ENCODE measurements around the gene SORD.
"Not testable (repeated sequence)": the region's sequence is repeated elsewhere in the genome, so short reads cannot be mapped to it uniquely, and the experiment has no call there.

Gene SORD

GRCh38 chr15:45022871-45023658 lies at the start of gene SORD:
TSS of gene SORD (plus strand) at chr15:45023195. CDS start at chr15:45023284, 89 bp downstream.
- H3K27ac ChIP-seq, result peak within 1 kb of the TSS; percentile 76 to 77
- peaks cover 0 to 18% (median 16%) of the 10 kb centered on the region in 4 donors for H3K4me1 ChIP-seq
- no peak for TF ChIP-seq CTCF (IDR thresholded peaks at IDR 0.05)
- H3K36me3 ChIP-seq, result no peaks in the 10 kb centered on the region
- peak; percentile 90 to 93 for DNase-seq
- intact Hi-C loops (cut with DNase I; ENCODE audit: low total_unique reads), result no loop called here
- H3K27me3 ChIP-seq, result peaks cover 0 to 10% of the 10 kb centered on the region in 2 donors
- no peaks in the 10 kb centered on the region for H3K9me3 ChIP-seq
- peak within 1 kb of the TSS; percentile 58 to 86 for H3K4me3 ChIP-seq

GRCh38 chr15:44976183-44976582 lies 46.8 kb upstream of the SORD start:
- H3K27ac ChIP-seq; DNase-seq; H3K4me1 ChIP-seq; H3K36me3 ChIP-seq; H3K27me3 ChIP-seq; H3K9me3 ChIP-seq; H3K4me3 ChIP-seq; intact Hi-C loops (cut with DNase I; ENCODE audit: low total_unique reads): not testable (repeated sequence)

- H3K27me3 ChIP-seq; H3K27ac ChIP-seq; H3K36me3 ChIP-seq; H3K9me3 ChIP-seq; DNase-seq; H3K4me1 ChIP-seq; H3K4me3 ChIP-seq; intact Hi-C loops (cut with DNase I; ENCODE audit: low total_unique reads): not testable (repeated sequence)
Measured at GRCh38 chr15:44977781-44978180, 45.2 kb upstream of the SORD start.

GRCh38 chr15:44979617-44980339 lies 43.2 kb upstream of the SORD start:
- H3K9me3 ChIP-seq; H3K4me1 ChIP-seq; intact Hi-C loops (cut with DNase I; ENCODE audit: low total_unique reads): not testable (repeated sequence)

GRCh38 chr15:44984144-44984543 lies 38.9 kb upstream of the SORD start:
- H3K4me1 ChIP-seq; intact Hi-C loops (cut with DNase I; ENCODE audit: low total_unique reads); H3K27ac ChIP-seq; DNase-seq; H3K4me3 ChIP-seq; H3K27me3 ChIP-seq; H3K9me3 ChIP-seq; H3K36me3 ChIP-seq: not testable (repeated sequence)

More at GRCh38 chr15:44979617-44980339, 43.2 kb upstream of the SORD start:
- H3K27ac ChIP-seq, H3K4me3 ChIP-seq, H3K27me3 ChIP-seq, DNase-seq, H3K36me3 ChIP-seq: not testable (repeated sequence)

- intact Hi-C loops (cut with DNase I; ENCODE audit: low total_unique reads), result not testable (repeated sequence)
Measured at GRCh38 chr15:44986346-44987055, 36.5 kb upstream of the SORD start.

GRCh38 chr15:44987711-44988110 lies 35.3 kb upstream of the SORD start:
- not testable (repeated sequence) for H3K27me3 ChIP-seq, H3K36me3 ChIP-seq, H3K27ac ChIP-seq, H3K9me3 ChIP-seq, H3K4me3 ChIP-seq, DNase-seq, H3K4me1 ChIP-seq
- intact Hi-C loops (cut with DNase I; ENCODE audit: low total_unique reads), result loop anchor here (2.0 kb wide), 1 partner anchor 85 kb away; no protein-coding TSS in a partner anchor

More at GRCh38 chr15:44986346-44987055, 36.5 kb upstream of the SORD start:
- DNase-seq, H3K9me3 ChIP-seq, H3K4me3 ChIP-seq, H3K27me3 ChIP-seq, H3K27ac ChIP-seq, H3K4me1 ChIP-seq, H3K36me3 ChIP-seq: not testable (repeated sequence)

- intact Hi-C loops (cut with DNase I; ENCODE audit: low total_unique reads), result loop anchor here (2.0 kb wide), 1 partner anchor 86 kb away; no protein-coding TSS in a partner anchor
Measured at GRCh38 chr15:44988184-44988869, 34.7 kb upstream of the SORD start.

GRCh38 chr15:44988870-44989219 lies 34.1 kb upstream of the SORD start:
- not testable (repeated sequence) for DNase-seq, H3K27me3 ChIP-seq, H3K36me3 ChIP-seq, H3K9me3 ChIP-seq, H3K4me3 ChIP-seq, H3K4me1 ChIP-seq, H3K27ac ChIP-seq
- intact Hi-C loops (cut with DNase I; ENCODE audit: low total_unique reads), result loop anchor here (2.0 kb wide), 1 partner anchor 86 kb away; no protein-coding TSS in a partner anchor

More at GRCh38 chr15:44988184-44988869, 34.7 kb upstream of the SORD start:
- not testable (repeated sequence) for H3K9me3 ChIP-seq, H3K4me1 ChIP-seq, H3K27ac ChIP-seq, H3K27me3 ChIP-seq, H3K4me3 ChIP-seq, DNase-seq, H3K36me3 ChIP-seq

GRCh38 chr15:44997632-44998031 lies 25.4 kb upstream of the SORD start:
- intact Hi-C loops (cut with DNase I; ENCODE audit: low total_unique reads); H3K27me3 ChIP-seq; H3K27ac ChIP-seq; H3K4me3 ChIP-seq; H3K36me3 ChIP-seq; H3K4me1 ChIP-seq; H3K9me3 ChIP-seq; DNase-seq: not testable (repeated sequence)

Measured in tibial artery (tissue), 4 donors.